Nucleus accumbens (tissue), 56 donors: ENCODE measurements around the gene NDUFAF8.

Experiments used
- DNase-seq, 56 donors: peaks; one replicate each; lab custom pipeline; 2025; lab: John Stamatoyannopoulos, UW

NDUFAF8 gene

GRCh38 chr17:81200201-81200600, 38.9 kb upstream of the NDUFAF8 start:
- DNase-seq, result no peak

GRCh38 chr17:81200695-81201580, 38.2 kb upstream of the NDUFAF8 start:
- DNase-seq, result peak in 45 of 56 donors; percentile 2 to 76 (median 31)

GRCh38 chr17:81202318-81202717, 36.8 kb upstream of the NDUFAF8 start:
- no peak for DNase-seq

- no peak for DNase-seq
Observed at GRCh38 chr17:81203136-81203535, 36.0 kb upstream of the NDUFAF8 start.

- DNase-seq, result no peak
Observed at GRCh38 chr17:81204578-81204977, 34.5 kb upstream of the NDUFAF8 start.

- no peak for DNase-seq
Observed at GRCh38 chr17:81206166-81206565, 33.0 kb upstream of the NDUFAF8 start.

GRCh38 chr17:81206657-81207056, 32.5 kb upstream of the NDUFAF8 start:
- DNase-seq, result no peak

- no peak for DNase-seq
Observed at GRCh38 chr17:81207610-81208581, 31.2 kb upstream of the NDUFAF8 start.

GRCh38 chr17:81208651-81209050, 30.5 kb upstream of the NDUFAF8 start:
- DNase-seq, result no peak

GRCh38 chr17:81209141-81209540, 30.0 kb upstream of the NDUFAF8 start:
- DNase-seq, result no peak

GRCh38 chr17:81210466-81210865, 28.7 kb upstream of the NDUFAF8 start:
- DNase-seq, result no peak

- DNase-seq, result no peak
Observed at GRCh38 chr17:81210868-81211267, 28.2 kb upstream of the NDUFAF8 start.

- DNase-seq, result no peak
Observed at GRCh38 chr17:81212365-81212764, 26.8 kb upstream of the NDUFAF8 start.

- no peak for DNase-seq
Observed at GRCh38 chr17:81213978-81214377, 25.1 kb upstream of the NDUFAF8 start.

GRCh38 chr17:81217491-81217890, 21.6 kb upstream of the NDUFAF8 start:
- no peak for DNase-seq

- no peak for DNase-seq
Observed at GRCh38 chr17:81218459-81218858, 20.7 kb upstream of the NDUFAF8 start.

GRCh38 chr17:81218991-81219390, 20.1 kb upstream of the NDUFAF8 start:
- DNase-seq, result no peak

GRCh38 chr17:81219476-81220180, 19.5 kb upstream of the NDUFAF8 start:
- no peak for DNase-seq

- DNase-seq, result no peak
Observed at GRCh38 chr17:81221371-81221841, 17.7 kb upstream of the NDUFAF8 start.

- no peak for DNase-seq
Observed at GRCh38 chr17:81221842-81222619, 17.1 kb upstream of the NDUFAF8 start.
